Stimulated activated CD4-positive, alpha-beta T cell treated with anti-CD3 and anti-CD28 coated beads, TNF-alpha, amount 100 ng/mL, for 24 hours (primary cell): ENCODE results near the gene AHI1.

Experiments
- DNase-seq, 3 experiments: peaks; one replicate each; pipeline ENCODE4 v3.0.0-alpha.2; 2020; ENCODE audit warnings: low read depth in 3 of 3

Gene AHI1

GRCh38 chr6:135329851-135330803 is 167.4 kb downstream of the AHI1 start:
- no peak for DNase-seq

- DNase-seq: no peak
These were observed 169.4 kb downstream of the AHI1 start for GRCh38 chr6:135328136-135328535.

- no peak for DNase-seq
These were observed 171.7 kb downstream of the AHI1 start for GRCh38 chr6:135325624-135326424.

GRCh38 chr6:135324531-135324930 is 173.0 kb downstream of the AHI1 start:
- no peak for DNase-seq

GRCh38 chr6:135323979-135324378 is 173.6 kb downstream of the AHI1 start:
- no peak for DNase-seq

- DNase-seq: no peak
These were observed 174.3 kb downstream of the AHI1 start for GRCh38 chr6:135323202-135323668.

GRCh38 chr6:135322427-135323201 is 174.9 kb downstream of the AHI1 start:
- no peak for DNase-seq

GRCh38 chr6:135320721-135321621 is 176.6 kb downstream of the AHI1 start:
- DNase-seq: no peak

- no peak for DNase-seq
These were observed 177.7 kb downstream of the AHI1 start for GRCh38 chr6:135319819-135320218.

- DNase-seq: no peak
These were observed 178.6 kb downstream of the AHI1 start for GRCh38 chr6:135318738-135319469.

GRCh38 chr6:135314543-135314942 is 183.0 kb downstream of the AHI1 start:
- DNase-seq: no peak

GRCh38 chr6:135311446-135312200 is 185.9 kb downstream of the AHI1 start:
- DNase-seq: no peak

- no peak for DNase-seq
These were observed 187.2 kb downstream of the AHI1 start for GRCh38 chr6:135310291-135310690.

- DNase-seq: no peak
These were observed 190.7 kb downstream of the AHI1 start for GRCh38 chr6:135306740-135307420.

GRCh38 chr6:135306166-135306565 is 191.4 kb downstream of the AHI1 start:
- DNase-seq: no peak

- no peak for DNase-seq
These were observed 191.9 kb downstream of the AHI1 start for GRCh38 chr6:135305684-135306083.

- DNase-seq: no peak
These were observed 192.7 kb downstream of the AHI1 start for GRCh38 chr6:135304883-135305282.

- no peak for DNase-seq
These were observed 196.2 kb downstream of the AHI1 start for GRCh38 chr6:135301304-135301703.

GRCh38 chr6:135300576-135300975 is 197.0 kb downstream of the AHI1 start:
- no peak for DNase-seq
